Glutamatergic neuron (in vitro differentiated cells): ENCODE data around the gene NEAT1. TPM values are rescaled to one million over a fixed set of nuclear protein-coding genes. Genes with fewer than 3 reads are reported as not detected.
"Not testable (repeated sequence)": the region's sequence is repeated elsewhere in the genome, so short reads cannot be mapped to it uniquely, and the experiment has no call there.

Source experiments
- DNase-seq: peaks from one replicate; pipeline ENCODE4 v3.0.0; 2022
- H3K27ac Mint-ChIP-seq: one replicate; pipeline ENCODE4 v1.8.0; 2020; ENCODE audit warnings: mild to moderate bottlenecking, mixed read lengths, inconsistent platforms; ENCODE audit not compliant: unreplicated experiment
- H3K27me3 Mint-ChIP-seq: one replicate; pipeline ENCODE4 v1.8.0; 2020; ENCODE audit warnings: mild to moderate bottlenecking, moderate library complexity, mixed read lengths, inconsistent platforms; ENCODE audit not compliant: unreplicated experiment
- H3K36me3 Mint-ChIP-seq: one replicate; pipeline ENCODE4 v1.8.0; 2020; ENCODE audit warnings: mild to moderate bottlenecking, mixed read lengths, inconsistent platforms; ENCODE audit not compliant: unreplicated experiment
- H3K4me1 Mint-ChIP-seq: one replicate; pipeline ENCODE4 v1.8.0; 2020; ENCODE audit warnings: mild to moderate bottlenecking, low read depth, mixed read lengths, inconsistent platforms; ENCODE audit not compliant: unreplicated experiment
- H3K4me3 Mint-ChIP-seq: one replicate; pipeline ENCODE4 v1.8.0; 2020; ENCODE audit warnings: mild to moderate bottlenecking, mixed read lengths, inconsistent platforms; ENCODE audit not compliant: unreplicated experiment
- H3K9me3 Mint-ChIP-seq: one replicate; pipeline ENCODE4 v1.8.0; 2020; ENCODE audit warnings: mild to moderate bottlenecking, moderate library complexity, mixed read lengths, inconsistent platforms; ENCODE audit not compliant: unreplicated experiment
- total RNA-seq: library from RNA; stranded (reverse); fragmentation: NEBNext Ultra II Directional; extraction: Animal tissue kit (Norgen Biotek cat#: 25700); gene quantifications from one replicate; pipeline ENCODE4 v1.2.1, GENCODE V29; 2021; ENCODE audit not compliant: unreplicated experiment
- TF ChIP-seq, protein P1 (sequence below): fragments of 200-600 bp; sonication (generic); IDR thresholded peaks from one replicate; pipeline ENCODE4 v1.5.0; 2021; ENCODE audit not compliant: partially characterized antibody, unreplicated experiment

The NEAT1 gene
- total RNA-seq, 1 donor from 2014 or later: 107 TPM

DNA sequence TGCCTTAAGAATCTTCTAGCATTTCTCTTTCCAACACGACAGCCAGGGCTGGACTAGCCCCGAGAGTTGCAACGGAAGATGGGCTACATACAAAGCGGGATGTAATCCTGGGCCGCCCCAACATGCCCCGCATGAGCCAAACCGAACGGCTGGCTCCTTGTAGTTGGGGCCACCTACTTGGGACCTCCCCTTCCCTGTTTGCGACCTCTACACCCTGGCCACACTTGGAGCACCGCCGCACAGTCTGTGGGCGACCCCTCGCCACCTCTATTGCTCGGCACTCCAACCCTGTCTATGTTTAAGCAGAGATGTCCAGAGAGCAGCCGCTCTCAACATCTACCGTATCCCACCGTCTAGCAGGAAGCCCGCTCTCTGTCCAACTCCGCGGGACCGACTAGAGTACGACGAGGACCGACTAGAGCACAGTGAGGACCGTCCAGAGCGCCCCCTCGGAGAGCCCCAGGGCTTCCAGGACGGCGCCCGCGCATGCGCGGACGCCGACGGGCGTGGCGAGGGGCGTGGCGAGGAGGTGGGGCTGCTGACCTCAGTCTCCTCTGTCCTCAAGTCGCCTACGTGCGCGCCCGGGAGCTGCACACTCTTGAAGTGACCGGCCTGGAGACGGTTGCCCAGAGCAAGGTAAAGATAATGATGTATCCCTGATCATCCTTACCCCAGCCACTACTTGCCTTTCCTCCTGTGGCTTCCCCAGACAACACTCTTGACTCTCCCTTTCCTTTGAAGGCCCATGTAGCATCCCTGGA, 32.3 kb downstream of the NEAT1 start:
- Mint-ChIP-seq H3K27me3 (peaks cover 15% of the 10 kb centered on the region), H3K4me1 (peaks cover 12% of the 10 kb centered on the region), H3K9me3 (peaks cover 13% of the 10 kb centered on the region), H3K27ac (peak overlapping the region; percentile 52), H3K4me3 (peak overlapping the region; percentile 85), H3K36me3 (peaks cover 10% of the 10 kb centered on the region)
- TF ChIP-seq, protein P1, sequence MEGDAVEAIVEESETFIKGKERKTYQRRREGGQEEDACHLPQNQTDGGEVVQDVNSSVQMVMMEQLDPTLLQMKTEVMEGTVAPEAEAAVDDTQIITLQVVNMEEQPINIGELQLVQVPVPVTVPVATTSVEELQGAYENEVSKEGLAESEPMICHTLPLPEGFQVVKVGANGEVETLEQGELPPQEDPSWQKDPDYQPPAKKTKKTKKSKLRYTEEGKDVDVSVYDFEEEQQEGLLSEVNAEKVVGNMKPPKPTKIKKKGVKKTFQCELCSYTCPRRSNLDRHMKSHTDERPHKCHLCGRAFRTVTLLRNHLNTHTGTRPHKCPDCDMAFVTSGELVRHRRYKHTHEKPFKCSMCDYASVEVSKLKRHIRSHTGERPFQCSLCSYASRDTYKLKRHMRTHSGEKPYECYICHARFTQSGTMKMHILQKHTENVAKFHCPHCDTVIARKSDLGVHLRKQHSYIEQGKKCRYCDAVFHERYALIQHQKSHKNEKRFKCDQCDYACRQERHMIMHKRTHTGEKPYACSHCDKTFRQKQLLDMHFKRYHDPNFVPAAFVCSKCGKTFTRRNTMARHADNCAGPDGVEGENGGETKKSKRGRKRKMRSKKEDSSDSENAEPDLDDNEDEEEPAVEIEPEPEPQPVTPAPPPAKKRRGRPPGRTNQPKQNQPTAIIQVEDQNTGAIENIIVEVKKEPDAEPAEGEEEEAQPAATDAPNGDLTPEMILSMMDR: no peak
- peak; percentile 79 for DNase-seq

DNA sequence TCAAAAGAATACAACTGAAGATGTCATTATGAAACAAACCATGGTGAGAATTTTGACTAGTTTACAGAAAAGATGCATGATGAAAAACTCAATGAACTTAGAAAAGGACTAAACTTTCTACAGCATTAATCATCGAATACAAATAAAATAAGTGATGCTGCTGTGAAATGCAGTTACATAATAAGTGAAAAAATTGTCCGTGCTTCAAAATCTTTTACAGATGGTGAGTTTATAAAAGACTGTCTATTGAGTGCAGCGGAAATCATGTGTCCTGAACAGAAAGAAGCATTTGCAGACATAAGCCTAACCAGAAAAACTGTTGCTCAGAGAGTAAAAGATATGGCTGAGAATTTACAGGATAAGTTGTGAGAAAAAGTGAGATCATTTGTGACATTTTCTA, 33.8 kb downstream of the NEAT1 start:
- Mint-ChIP-seq H3K4me3 (no peak overlapping the region), H3K27ac (no peak overlapping the region), H3K9me3 (peaks cover 13% of the 10 kb centered on the region), H3K4me1 (peaks cover 12% of the 10 kb centered on the region), H3K36me3 (peaks cover 10% of the 10 kb centered on the region), H3K27me3 (peaks cover 19% of the 10 kb centered on the region)
- DNase-seq: no peak
- TF ChIP-seq, protein P1: no peak

DNA sequence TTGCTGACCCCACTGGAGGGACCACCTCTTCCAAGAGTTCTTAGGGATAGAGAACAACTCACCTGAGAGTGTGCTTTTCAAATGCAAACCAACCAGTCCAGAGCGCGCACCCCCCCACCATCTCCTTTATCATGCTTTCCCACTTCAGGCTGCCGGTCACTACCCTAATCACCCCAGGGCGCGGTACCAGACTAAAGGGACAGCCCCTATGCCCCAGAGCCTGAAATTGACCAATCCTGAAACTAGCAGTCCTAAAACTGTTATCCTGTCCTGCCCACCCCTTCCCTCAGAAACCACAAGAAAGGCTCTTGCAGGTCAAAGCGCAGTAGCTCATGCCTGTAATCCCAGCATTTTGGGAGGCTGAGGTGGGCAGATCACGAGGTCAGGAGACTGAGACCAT, 37.0 kb downstream of the NEAT1 start:
- Mint-ChIP-seq H3K9me3 (peaks cover 10% of the 10 kb centered on the region), H3K27ac (no peak overlapping the region), H3K4me3 (no peak overlapping the region), H3K4me1 (peaks cover 10% of the 10 kb centered on the region), H3K27me3 (peaks cover 15% of the 10 kb centered on the region), H3K36me3 (peaks cover 10% of the 10 kb centered on the region)
- TF ChIP-seq, protein P1: no peak
- no peak for DNase-seq

DNA sequence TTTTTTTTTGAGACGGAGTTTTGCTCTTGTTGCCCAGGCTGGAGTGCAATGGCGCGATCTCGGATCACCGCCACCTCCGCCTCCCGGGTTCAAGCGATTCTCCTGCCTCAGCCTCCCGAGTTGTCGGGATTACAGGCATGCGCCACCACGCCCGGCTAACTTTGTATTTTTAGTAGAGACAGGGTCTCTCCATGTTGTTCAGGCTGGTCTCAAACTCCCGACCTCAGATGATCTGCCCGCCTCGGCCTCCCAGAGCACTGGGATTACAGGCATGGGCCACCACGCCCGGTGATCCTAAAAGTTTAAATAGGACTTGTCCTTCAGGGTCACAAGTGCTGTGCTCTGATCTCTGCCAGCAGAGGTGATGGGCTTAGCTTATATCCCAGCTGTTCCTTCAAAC, 42.9 kb downstream of the NEAT1 start:
- not testable (repeated sequence) for H3K36me3 Mint-ChIP-seq, H3K27me3 Mint-ChIP-seq, DNase-seq, H3K27ac Mint-ChIP-seq, H3K4me3 Mint-ChIP-seq, H3K4me1 Mint-ChIP-seq, H3K9me3 Mint-ChIP-seq

DNA sequence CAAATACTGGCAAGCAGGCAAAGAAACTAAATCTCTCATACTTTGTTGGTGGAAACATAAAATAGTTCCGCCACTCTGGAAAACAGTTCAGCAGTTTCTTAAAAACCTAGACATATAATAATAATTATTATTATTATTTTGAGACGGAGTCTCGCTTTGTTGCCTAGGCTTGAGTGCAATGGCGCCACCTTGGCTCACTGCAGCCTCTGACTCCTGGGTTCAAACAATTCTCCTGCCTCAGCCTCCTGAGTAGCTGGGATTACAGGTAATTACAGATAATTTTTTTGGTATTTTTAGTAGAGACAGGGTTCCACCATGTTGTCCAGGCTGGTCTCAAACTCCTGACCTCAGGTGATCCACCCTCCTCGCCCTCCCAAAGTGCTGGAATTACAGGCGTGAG, 44.7 kb downstream of the NEAT1 start:
- H3K4me1 Mint-ChIP-seq, H3K36me3 Mint-ChIP-seq, H3K9me3 Mint-ChIP-seq, H3K4me3 Mint-ChIP-seq, DNase-seq, H3K27me3 Mint-ChIP-seq, H3K27ac Mint-ChIP-seq: not testable (repeated sequence)

DNA sequence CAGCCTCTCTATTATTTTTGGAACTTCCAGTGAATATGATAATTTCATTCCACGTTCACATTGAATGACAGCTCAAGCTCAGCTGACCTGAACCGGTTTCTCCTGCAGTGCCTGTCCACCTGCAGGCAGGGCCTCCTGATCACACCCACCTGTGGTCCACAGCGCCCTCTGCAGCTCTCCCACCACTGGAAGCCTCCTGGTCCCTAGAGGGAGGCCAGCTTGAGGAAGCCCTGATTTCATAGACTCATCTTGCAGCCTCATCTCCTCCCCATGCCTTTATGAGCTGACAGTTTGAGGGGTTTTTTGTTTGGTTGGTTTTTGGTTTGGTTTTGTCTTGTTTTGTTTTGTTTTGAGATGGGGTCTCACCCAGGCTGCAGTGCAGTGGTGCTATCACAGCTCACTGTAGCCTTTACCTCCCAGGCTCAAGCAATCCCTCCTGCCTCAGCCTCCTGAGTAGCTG, 46.3 kb downstream of the NEAT1 start:
- TF ChIP-seq, protein P1: no peak
- Mint-ChIP-seq H3K4me3 (no peak overlapping the region), H3K9me3 (peaks cover 4% of the 10 kb centered on the region), H3K27ac (no peak overlapping the region), H3K4me1 (peaks cover 3% of the 10 kb centered on the region), H3K36me3 (no peaks in the 10 kb centered on the region), H3K27me3 (peaks cover 1% of the 10 kb centered on the region)
- DNase-seq: no peak
